ENCODE results near the gene POC1A. TPM values are rescaled to one million over a fixed set of nuclear protein-coding genes. Genes with fewer than 3 reads are reported as not detected.

Gene POC1A
- polyA plus RNA-seq, 1 of the 3 experiments (the other 2 are of a cell fraction) = 11.7 TPM

DNA sequence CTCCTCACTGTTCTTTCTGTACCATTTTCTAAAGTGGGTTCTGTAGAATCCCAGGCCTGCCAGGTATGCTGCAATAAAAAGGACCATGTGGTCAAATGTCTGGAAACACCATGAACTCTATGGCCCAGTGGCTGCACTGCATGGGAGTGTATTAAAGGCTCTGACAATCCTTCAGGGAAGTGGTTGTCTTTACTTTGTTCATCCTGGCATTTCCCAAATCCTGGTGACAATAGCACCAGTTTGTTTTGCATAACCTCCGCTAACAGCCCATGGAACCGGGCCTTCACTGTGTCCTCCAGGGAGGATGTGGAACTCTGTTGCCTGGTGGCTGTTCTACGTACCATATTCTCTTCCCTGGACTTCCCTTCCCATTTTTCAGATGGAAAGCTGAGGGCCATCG, 86.7 kb downstream of the POC1A start:
- POLR2A ChIA-PET = interaction anchor here (0.6 to 1.7 kb wide), 7 partner anchors 8 to 55 kb away, joined by 3 to 9 read pairs (median 4); no protein-coding TSS in a partner anchor
- no peak overlapping the region; the same call in 1 of the 2 replicates for H3K4me2 ChIP-seq

DNA sequence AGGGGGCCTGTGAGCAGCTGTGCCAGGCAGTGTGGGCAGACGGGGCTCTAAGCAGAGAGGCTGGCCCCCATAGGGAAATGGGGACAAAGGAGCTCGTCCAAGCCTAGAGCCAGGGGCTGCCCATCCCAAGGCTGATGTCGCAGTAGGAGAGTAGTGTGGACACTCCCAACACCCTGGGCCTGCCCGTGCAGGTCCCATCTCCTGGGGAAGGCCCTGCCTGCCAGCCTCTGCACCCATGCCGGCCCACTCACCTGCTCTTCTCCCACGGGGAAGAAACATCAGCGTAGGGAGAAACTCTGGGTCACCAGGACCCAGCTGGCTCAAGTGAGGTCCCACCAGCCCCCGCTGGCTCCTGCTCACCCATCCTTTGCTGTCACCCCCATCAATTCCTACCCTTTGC, 87.2 kb downstream of the POC1A start:
- no peak for TF ChIP-seq GABPA (IDR thresholded peaks at IDR 0.05; ENCODE audit: low read depth)
- TF ChIP-seq EP300 (IDR thresholded peaks at IDR 0.05; ENCODE audit: borderline replicate concordance in 1 of 2, low read depth in 1 of 2, low read length in 1 of 2) = no peak
- TF ChIP-seq SMC3 (IDR thresholded peaks at IDR 0.05; ENCODE audit: low read depth, low read length) = no peak
- TF ChIP-seq FOXJ3 (CRISPR knock-in tag; IDR thresholded peaks at IDR 0.05) = no peak
- TF ChIP-seq FOSL2 (IDR thresholded peaks at IDR 0.05; ENCODE audit: borderline replicate concordance, low read depth) = no peak
- TF ChIP-seq, protein P1, sequence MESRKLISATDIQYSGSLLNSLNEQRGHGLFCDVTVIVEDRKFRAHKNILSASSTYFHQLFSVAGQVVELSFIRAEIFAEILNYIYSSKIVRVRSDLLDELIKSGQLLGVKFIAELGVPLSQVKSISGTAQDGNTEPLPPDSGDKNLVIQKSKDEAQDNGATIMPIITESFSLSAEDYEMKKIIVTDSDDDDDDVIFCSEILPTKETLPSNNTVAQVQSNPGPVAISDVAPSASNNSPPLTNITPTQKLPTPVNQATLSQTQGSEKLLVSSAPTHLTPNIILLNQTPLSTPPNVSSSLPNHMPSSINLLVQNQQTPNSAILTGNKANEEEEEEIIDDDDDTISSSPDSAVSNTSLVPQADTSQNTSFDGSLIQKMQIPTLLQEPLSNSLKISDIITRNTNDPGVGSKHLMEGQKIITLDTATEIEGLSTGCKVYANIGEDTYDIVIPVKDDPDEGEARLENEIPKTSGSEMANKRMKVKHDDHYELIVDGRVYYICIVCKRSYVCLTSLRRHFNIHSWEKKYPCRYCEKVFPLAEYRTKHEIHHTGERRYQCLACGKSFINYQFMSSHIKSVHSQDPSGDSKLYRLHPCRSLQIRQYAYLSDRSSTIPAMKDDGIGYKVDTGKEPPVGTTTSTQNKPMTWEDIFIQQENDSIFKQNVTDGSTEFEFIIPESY (IDR thresholded peaks at IDR 0.05; ENCODE audit: borderline replicate concordance, low read depth) = no peak
- TF ChIP-seq, protein P2, sequence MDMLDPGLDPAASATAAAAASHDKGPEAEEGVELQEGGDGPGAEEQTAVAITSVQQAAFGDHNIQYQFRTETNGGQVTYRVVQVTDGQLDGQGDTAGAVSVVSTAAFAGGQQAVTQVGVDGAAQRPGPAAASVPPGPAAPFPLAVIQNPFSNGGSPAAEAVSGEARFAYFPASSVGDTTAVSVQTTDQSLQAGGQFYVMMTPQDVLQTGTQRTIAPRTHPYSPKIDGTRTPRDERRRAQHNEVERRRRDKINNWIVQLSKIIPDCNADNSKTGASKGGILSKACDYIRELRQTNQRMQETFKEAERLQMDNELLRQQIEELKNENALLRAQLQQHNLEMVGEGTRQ (IDR thresholded peaks at IDR 0.05; ENCODE audit: borderline replicate concordance, low read depth, low read length) = no peak
- TF ChIP-seq FOXM1 (IDR thresholded peaks at IDR 0.05; ENCODE audit: low read depth) = no peak
- H3K4me2 ChIP-seq = no peak overlapping the region
- 93% methylated on average over 5 of the region's 8 CpGs for WGBS (ENCODE audit: low lambda C conversion rate)
- CTCF ChIA-PET = interaction anchor here (0.6 to 5.5 kb wide), 10 partner anchors 10 to 153 kb away, joined by 3 to 35 read pairs (median 11); partner anchors contain the start of gene DUSP7
- no peaks in the 10 kb centered on the region for H3K36me3 ChIP-seq (replicated peaks in 1 of 2; ENCODE audit: control insufficient read depth in 1 of 2, insufficient read depth in 2 of 2, low read length in 1 of 2)
- no peak overlapping the region for H3K4me3 ChIP-seq (ENCODE audit: low read depth in 2 of 2, low read length in 1 of 2)
- no peak for DNase-seq
- no peaks in the 10 kb centered on the region for H3K9me2 ChIP-seq
- no peaks in the 10 kb centered on the region for H3K79me2 ChIP-seq (ENCODE audit: insufficient read depth)
- H3F3A ChIP-seq (replicated peaks; ENCODE audit: insufficient read depth) = no peaks in the 10 kb centered on the region
- POLR2A ChIA-PET = interaction anchor here (1.1 to 1.7 kb wide), 4 partner anchors 9 to 42 kb away, joined by 3 to 9 read pairs (median 4); no protein-coding TSS in a partner anchor
- H3K9me3 ChIP-seq = no peaks in the 10 kb centered on the region
- no peak overlapping the region for H2AFZ ChIP-seq (ENCODE audit: low read depth)
- H3K9ac ChIP-seq = no peak overlapping the region
- peaks cover 0 to 95% of the 10 kb centered on the region in 2 experiments; a peak in 3 of 4 replicates for H3K4me1 ChIP-seq (ENCODE audit: control insufficient read depth in 1 of 2, insufficient read depth in 2 of 2, low read depth in 1 of 2, low read length in 1 of 2)
- no peaks in the 10 kb centered on the region for H3K27me3 ChIP-seq (ENCODE audit: insufficient read depth)
- peak overlapping the region in 1 of 2 experiments; percentile 100; a peak in 2 of 4 replicates for H3K27ac ChIP-seq (ENCODE audit: low read depth in 2 of 2, low read length in 1 of 2)
- no peaks in the 10 kb centered on the region for H4K20me1 ChIP-seq (ENCODE audit: insufficient read depth)

More for the DNA sequence above, 86.7 kb downstream of the POC1A start:
- 51% methylated on average over 2 of the region's 4 CpGs for WGBS (ENCODE audit: low lambda C conversion rate)
- TF ChIP-seq FOXJ3 (CRISPR knock-in tag; IDR thresholded peaks at IDR 0.05) = no peak
- TF ChIP-seq TEAD4 (IDR thresholded peaks at IDR 0.05; ENCODE audit: borderline replicate concordance, insufficient read depth) = no peak
- TF ChIP-seq, protein P3, sequence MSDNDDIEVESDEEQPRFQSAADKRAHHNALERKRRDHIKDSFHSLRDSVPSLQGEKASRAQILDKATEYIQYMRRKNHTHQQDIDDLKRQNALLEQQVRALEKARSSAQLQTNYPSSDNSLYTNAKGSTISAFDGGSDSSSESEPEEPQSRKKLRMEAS (IDR thresholded peaks at IDR 0.05; ENCODE audit: low read depth) = no peak
- Histone ChIP-seq H3K79me2 (ENCODE audit: insufficient read depth) (no peaks in the 10 kb centered on the region), H3K9me2 (no peaks in the 10 kb centered on the region), H3K9ac (no peak overlapping the region), H2AFZ (ENCODE audit: low read depth) (no peak overlapping the region), H3K4me3 (ENCODE audit: low read depth in 2 of 2, low read length in 1 of 2) (no peak overlapping the region; a peak in 1 of 4 replicates), H3K9me3 (no peaks in the 10 kb centered on the region), H3F3A (replicated peaks; ENCODE audit: insufficient read depth) (no peaks in the 10 kb centered on the region), H3K27ac (ENCODE audit: low read depth in 2 of 2, low read length in 1 of 2) (peak overlapping the region; percentile 40 to 100; a peak in 3 of 4 replicates), H3K27me3 (ENCODE audit: insufficient read depth) (no peaks in the 10 kb centered on the region), H4K20me1 (ENCODE audit: insufficient read depth) (no peaks in the 10 kb centered on the region), H3K4me1 (ENCODE audit: control insufficient read depth in 1 of 2, insufficient read depth in 2 of 2, low read depth in 1 of 2, low read length in 1 of 2) (peaks cover 0 to 92% of the 10 kb centered on the region in 2 experiments; a peak in 3 of 4 replicates), H3K36me3 (replicated peaks in 1 of 2; ENCODE audit: control insufficient read depth in 1 of 2, insufficient read depth in 2 of 2, low read length in 1 of 2) (no peaks in the 10 kb centered on the region)
- CTCF ChIA-PET = interaction anchor here (0.6 to 5.5 kb wide), 14 partner anchors 8 to 152 kb away, joined by 3 to 35 read pairs (median 5); partner anchors contain the start of gene DUSP7
- no peak for DNase-seq
